Neuron (in vitro differentiated cells): Measurements from ENCODE around the gene ATP6V0A1.

Source experiments
- H2AFZ ChIP-seq: one replicate; pipeline ENCODE4 v1.6.1; 2013; ENCODE audit warnings: low read depth, mild to moderate bottlenecking, inconsistent platforms, low read length, moderate library complexity
- H3K27me3 ChIP-seq: one replicate; pipeline ENCODE4 v1.6.1; 2013; ENCODE audit warnings: low read length; ENCODE audit not compliant: insufficient read depth
- H3K36me3 ChIP-seq: one replicate; pipeline ENCODE4 v1.6.1; 2013; ENCODE audit warnings: low read length; ENCODE audit not compliant: insufficient read depth
- H3K4me1 ChIP-seq: one replicate; pipeline ENCODE4 v1.6.1; 2013; ENCODE audit warnings: low read length; ENCODE audit not compliant: insufficient read depth
- H3K4me3 ChIP-seq: 2 replicates; pipeline ENCODE4 v1.5.1; 2013; ENCODE audit warnings: mild to moderate bottlenecking, low read length, moderate library complexity
- H3K9me3 ChIP-seq: one replicate; pipeline ENCODE4 v1.6.1; 2013; ENCODE audit warnings: low read length

The ATP6V0A1 gene

GRCh38 chr17:42561897-42562387, 103.3 kb downstream of the ATP6V0A1 start, which contains the start of gene COASY:
TSS of gene COASY (plus strand) at chr17:42562148. CDS start at chr17:42562623, 475 bp downstream.
- Histone ChIP-seq H3K4me1 (peaks cover 19% of the 10 kb centered on the region), H3K9me3 (no peaks in the 10 kb centered on the region), H3K36me3 (peaks cover 19% of the 10 kb centered on the region), H3K4me3 (peak within 1 kb of the TSS; percentile 78), H3K27me3 (no peaks in the 10 kb centered on the region), H2AFZ (no peak within 1 kb of the TSS)

- H3K4me3 ChIP-seq: peak overlapping the region; percentile 78
- peaks cover 19% of the 10 kb centered on the region for H3K36me3 ChIP-seq
- peaks cover 22% of the 10 kb centered on the region for H3K4me1 ChIP-seq
These were observed 103.9 kb downstream of the ATP6V0A1 start for GRCh38 chr17:42562388-42563142.

GRCh38 chr17:42563143-42563509, 104.4 kb downstream of the ATP6V0A1 start:
- Histone ChIP-seq H3K9me3 (no peaks in the 10 kb centered on the region), H2AFZ (no peak overlapping the region), H3K36me3 (peaks cover 19% of the 10 kb centered on the region), H3K4me3 (peak overlapping the region; percentile 78), H3K27me3 (no peaks in the 10 kb centered on the region), H3K4me1 (peaks cover 26% of the 10 kb centered on the region)

More at GRCh38 chr17:42562388-42563142, 103.9 kb downstream of the ATP6V0A1 start:
- Histone ChIP-seq H3K9me3 (no peaks in the 10 kb centered on the region), H2AFZ (no peak overlapping the region), H3K27me3 (no peaks in the 10 kb centered on the region)

- Histone ChIP-seq H3K4me1 (peaks cover 26% of the 10 kb centered on the region), H2AFZ (no peak overlapping the region), H3K9me3 (no peaks in the 10 kb centered on the region), H3K27me3 (no peaks in the 10 kb centered on the region), H3K36me3 (peaks cover 21% of the 10 kb centered on the region), H3K4me3 (no peak overlapping the region)
These were observed 104.9 kb downstream of the ATP6V0A1 start for GRCh38 chr17:42563543-42563942.

- Histone ChIP-seq H3K27me3 (no peaks in the 10 kb centered on the region), H2AFZ (no peak overlapping the region), H3K4me1 (peaks cover 26% of the 10 kb centered on the region), H3K36me3 (peaks cover 25% of the 10 kb centered on the region), H3K4me3 (no peak overlapping the region), H3K9me3 (no peaks in the 10 kb centered on the region)
These were observed 105.3 kb downstream of the ATP6V0A1 start for GRCh38 chr17:42563950-42564349.

- peaks cover 34% of the 10 kb centered on the region for H3K36me3 ChIP-seq
- no peak overlapping the region for H3K4me3 ChIP-seq
- H2AFZ ChIP-seq: no peak overlapping the region
- H3K9me3 ChIP-seq: no peaks in the 10 kb centered on the region
- no peaks in the 10 kb centered on the region for H3K27me3 ChIP-seq
- H3K4me1 ChIP-seq: peaks cover 26% of the 10 kb centered on the region
These were observed 106.3 kb downstream of the ATP6V0A1 start for GRCh38 chr17:42564815-42565522.

- Histone ChIP-seq H2AFZ (no peak overlapping the region), H3K36me3 (peaks cover 38% of the 10 kb centered on the region), H3K4me3 (no peak overlapping the region), H3K27me3 (no peaks in the 10 kb centered on the region), H3K4me1 (peaks cover 26% of the 10 kb centered on the region), H3K9me3 (no peaks in the 10 kb centered on the region)
These were observed 107.0 kb downstream of the ATP6V0A1 start for GRCh38 chr17:42565523-42566214.

GRCh38 chr17:42566215-42566882, 107.7 kb downstream of the ATP6V0A1 start:
- H3K4me3 ChIP-seq: peak overlapping the region; percentile 62
- peaks cover 40% of the 10 kb centered on the region for H3K36me3 ChIP-seq
- H3K9me3 ChIP-seq: no peaks in the 10 kb centered on the region
- H2AFZ ChIP-seq: peak overlapping the region; percentile 4
- H3K4me1 ChIP-seq: peaks cover 26% of the 10 kb centered on the region
- no peaks in the 10 kb centered on the region for H3K27me3 ChIP-seq

- peak within 1 kb of the TSS; percentile 62 for H3K4me3 ChIP-seq
- no peaks in the 10 kb centered on the region for H3K9me3 ChIP-seq
- H3K36me3 ChIP-seq: peaks cover 47% of the 10 kb centered on the region
- H2AFZ ChIP-seq: peak within 1 kb of the TSS; percentile 4
- no peaks in the 10 kb centered on the region for H3K27me3 ChIP-seq
- peaks cover 26% of the 10 kb centered on the region for H3K4me1 ChIP-seq
These were observed 108.3 kb downstream of the ATP6V0A1 start, which contains the start of gene MLX for GRCh38 chr17:42566883-42567573. TSS of gene MLX (plus strand) at chr17:42567100. CDS start at chr17:42567125, 25 bp downstream.

- Histone ChIP-seq H3K9me3 (no peaks in the 10 kb centered on the region), H3K4me1 (peaks cover 16% of the 10 kb centered on the region), H3K27me3 (no peaks in the 10 kb centered on the region), H3K36me3 (peaks cover 60% of the 10 kb centered on the region), H2AFZ (no peak overlapping the region), H3K4me3 (no peak overlapping the region)
These were observed 109.8 kb downstream of the ATP6V0A1 start for GRCh38 chr17:42568341-42569111.

- H3K27me3 ChIP-seq: no peaks in the 10 kb centered on the region
- H3K36me3 ChIP-seq: peaks cover 67% of the 10 kb centered on the region
- H3K4me1 ChIP-seq: peaks cover 20% of the 10 kb centered on the region
- no peaks in the 10 kb centered on the region for H3K9me3 ChIP-seq
- no peak overlapping the region for H3K4me3 ChIP-seq
- no peak overlapping the region for H2AFZ ChIP-seq
These were observed 113.0 kb downstream of the ATP6V0A1 start for GRCh38 chr17:42571435-42572225.
